Choroid plexus epithelial cell (primary cell): ENCODE results near the gene RNF157.

Experiments
- DNase-seq: peaks from one replicate; pipeline ENCODE4 v3.0.0-alpha.2; 2010; ENCODE audit warnings: low read depth
- H3K4me3 ChIP-seq: 2 replicates; pipeline ENCODE4 v1.5.1; 2011; ENCODE audit warnings: low read depth, mild to moderate bottlenecking, control low read depth, low read length, moderate library complexity
- CTCF ChIP-seq: conservative IDR thresholded peaks from 2 replicates; pipeline ENCODE4 v1.5.1; 2011; ENCODE audit warnings: low read depth, mild to moderate bottlenecking, control low read depth, inconsistent platforms, low read length, moderate library complexity

RNF157 gene

DNA sequence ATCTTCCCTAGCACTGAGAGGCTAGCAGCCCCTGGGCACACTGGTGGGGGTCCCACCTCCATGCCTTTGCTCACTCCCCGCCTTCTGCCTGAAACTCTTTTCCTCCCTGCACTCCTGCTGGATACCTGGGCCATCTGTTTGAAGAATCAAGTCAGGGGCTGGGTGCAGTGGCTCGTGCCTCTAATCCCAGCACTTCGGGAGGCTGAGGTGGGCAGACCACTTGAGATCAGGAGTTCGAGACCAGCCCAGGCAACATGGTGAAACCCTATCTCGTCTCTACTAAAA, 115.0 kb downstream of the RNF157 start:
- no peak for TF ChIP-seq CTCF
- no peak for DNase-seq
- H3K4me3 ChIP-seq, result no peak overlapping the region

GRCh38 chr17:76124582-76125390, 115.5 kb downstream of the RNF157 start:
- peak; percentile 38 for DNase-seq
- TF ChIP-seq CTCF, result peak; percentile 55

DNA sequence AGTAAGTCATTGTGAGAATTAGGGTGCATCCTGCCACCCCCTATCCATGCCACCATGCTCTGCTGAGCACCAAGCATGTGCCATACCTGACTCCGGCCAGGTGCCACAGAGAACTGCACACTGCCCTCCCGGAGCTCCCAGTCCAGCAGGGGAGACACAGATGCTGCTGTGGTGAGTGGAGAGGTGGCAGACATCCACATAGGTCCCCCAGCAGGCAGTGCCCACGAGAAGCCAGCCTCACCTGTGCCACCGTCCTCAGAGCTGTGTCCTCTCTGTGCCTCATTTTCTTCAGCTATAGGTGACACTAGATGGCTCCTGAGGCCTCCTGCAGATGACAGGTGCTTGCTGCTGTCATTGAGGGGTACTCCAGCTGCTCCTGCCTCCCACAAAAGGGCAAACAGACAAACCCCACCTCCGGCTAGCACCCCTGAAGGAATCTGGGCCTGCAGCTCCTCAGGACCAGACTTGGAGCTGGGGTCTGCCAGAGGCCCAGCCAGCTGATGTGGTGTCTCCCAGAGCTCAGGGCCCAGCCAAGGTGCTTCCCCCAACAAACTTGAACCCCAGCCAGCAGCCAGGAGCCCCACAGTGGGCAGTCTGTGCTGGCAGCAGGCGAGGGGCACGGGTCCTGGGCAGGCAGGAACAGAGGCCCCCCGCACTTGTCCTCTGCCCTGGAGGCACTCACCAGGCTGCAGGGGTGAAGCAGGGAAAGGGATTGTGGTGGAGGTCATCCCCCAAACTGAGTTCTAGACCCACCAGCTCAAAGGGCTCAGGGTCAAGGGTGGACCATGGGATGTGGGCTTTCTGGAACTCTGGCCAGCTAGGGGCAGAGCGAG, 116.3 kb downstream of the RNF157 start:
- no peak for DNase-seq
- TF ChIP-seq CTCF, result no peak
- no peak overlapping the region for H3K4me3 ChIP-seq

More at GRCh38 chr17:76124582-76125390, 115.5 kb downstream of the RNF157 start:
- no peak overlapping the region for H3K4me3 ChIP-seq

- TF ChIP-seq CTCF, result no peak
- DNase-seq, result no peak
Measured at GRCh38 chr17:76123191-76123499, 117.1 kb downstream of the RNF157 start.

DNA sequence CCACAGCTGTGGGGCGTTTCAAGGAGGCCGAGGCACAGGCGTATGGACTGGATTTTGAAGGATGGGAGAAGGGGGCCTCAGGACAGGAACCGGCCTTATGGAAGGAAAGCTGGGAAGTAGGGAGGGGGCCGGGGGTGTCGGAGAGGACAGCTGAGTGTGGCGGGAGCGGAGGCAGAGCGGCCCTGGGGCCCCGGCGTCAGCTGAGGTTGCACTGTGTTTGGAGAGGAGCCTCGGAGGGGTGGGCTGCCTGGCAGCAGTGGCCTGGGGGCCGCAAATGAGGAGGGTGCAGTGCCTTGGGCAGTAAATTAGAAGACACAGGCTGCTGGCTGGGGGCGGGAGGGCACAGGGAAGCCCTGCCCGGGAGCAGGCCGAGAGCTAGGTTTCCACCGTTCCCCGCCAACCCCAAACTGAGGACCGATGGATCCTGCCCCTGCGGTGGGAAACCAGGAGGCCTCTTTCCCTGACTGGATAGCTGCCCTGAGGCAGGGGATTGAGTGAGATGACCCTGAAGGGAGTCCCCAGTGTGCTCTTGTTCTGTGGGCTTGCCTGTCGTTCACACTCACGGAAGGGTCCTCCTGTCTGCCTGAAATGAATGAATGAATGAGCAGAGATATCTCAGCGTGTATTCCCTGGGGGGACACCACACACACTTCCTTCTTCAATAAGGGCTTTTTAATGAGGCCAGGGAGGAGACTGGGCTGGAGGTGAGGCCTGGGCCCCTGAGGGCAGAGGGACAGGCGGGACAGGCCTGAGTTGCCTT, 117.7 kb downstream of the RNF157 start:
- TF ChIP-seq CTCF, result no peak
- no peak for DNase-seq
- no peak overlapping the region for H3K4me3 ChIP-seq

More at GRCh38 chr17:76123191-76123499, 117.1 kb downstream of the RNF157 start:
- H3K4me3 ChIP-seq, result no peak overlapping the region

DNA sequence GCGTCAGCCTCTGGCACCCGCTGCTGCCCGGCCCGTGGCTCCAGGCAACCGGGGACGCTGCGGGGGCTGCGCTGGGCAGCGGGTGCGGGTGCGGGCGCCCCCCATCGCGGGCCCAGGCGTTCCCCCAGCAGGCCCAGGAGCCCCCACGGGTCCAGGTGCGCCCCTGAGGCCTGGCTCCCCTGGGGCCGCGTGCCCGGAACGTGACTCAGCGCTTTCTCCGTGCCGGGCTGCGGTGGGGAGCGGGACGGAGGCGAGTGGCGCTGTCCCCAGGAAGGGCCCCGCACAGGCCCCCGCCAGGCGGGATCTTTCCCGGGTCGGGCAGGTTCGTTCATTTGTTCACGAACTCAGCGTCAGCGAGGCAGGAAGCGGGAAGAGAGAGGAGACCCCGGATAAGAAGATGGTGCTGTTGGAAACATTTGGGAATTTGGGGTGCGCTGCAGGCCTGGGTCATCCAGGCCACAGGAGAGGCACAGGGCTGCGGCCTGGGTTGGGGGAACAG, 118.3 kb downstream of the RNF157 start:
- peak overlapping the region; percentile 41 for H3K4me3 ChIP-seq
- no peak for TF ChIP-seq CTCF
- DNase-seq, result peak; percentile 28
